Gastrocnemius medialis (tissue), 4 donors: ENCODE data around the gene FBLN7. TPM values are rescaled to one million over a fixed set of nuclear protein-coding genes. Genes with fewer than 3 reads are reported as not detected.

Experiments
- ATAC-seq, 2 donors: fragments of 150-250 bp; one replicate each; pipeline ENCODE4 v1.9.1; 2016
- DNase-seq, 2 donors: peaks; one replicate each; pipeline ENCODE4 v3.0.0-alpha.2; 2019
- H3K27ac ChIP-seq, 4 donors: fragments of 200-600 bp; sonication (generic); 1 replicate in 1 of 4; 2 replicates in 3 of 4; pipeline ENCODE4 v1.5.1; 2016 to 2018; ENCODE audit warnings: mild to moderate bottlenecking in 2 of 4, moderate library complexity in 1 of 4
- H3K27me3 ChIP-seq, 3 donors: fragments of 200-600 bp; sonication (generic) in 2 of 3; 1 replicate in 1 of 3; 2 replicates in 2 of 3; pipeline versions ENCODE4 v1.5.1 to v1.6.0; 2016 to 2019; ENCODE audit warnings: mild to moderate bottlenecking in 1 of 3, moderate library complexity in 1 of 3
- H3K36me3 ChIP-seq, 2 donors: fragments of 200-600 bp; sonication (generic) in 1 of 2; one replicate each; pipeline ENCODE4 v1.5.1; 2017 to 2018
- H3K4me1 ChIP-seq, 2 donors: fragments of 200-600 bp; sonication (generic) in 1 of 2; one replicate each; pipeline ENCODE4 v1.5.1; 2016 to 2017; ENCODE audit warnings: mild to moderate bottlenecking in 2 of 2
- H3K4me3 ChIP-seq, 4 donors: fragments of 200-600 bp; sonication (generic) in 3 of 4; 1 replicate in 1 of 4; 2 replicates in 3 of 4; pipeline ENCODE4 v1.5.1; 2016 to 2019; ENCODE audit warnings: mild to moderate bottlenecking in 2 of 4
- H3K9me3 ChIP-seq, 3 donors: fragments of 200-600 bp; sonication (generic) in 2 of 3; 1 replicate in 1 of 3; 2 replicates in 2 of 3; pipeline ENCODE4 v1.5.1; 2016 to 2019
- POLR2A ChIP-seq, 2 donors: fragments of 450-650 bp; IDR thresholded peaks; one replicate each; pipeline ENCODE4 v1.6.1; 2017; ENCODE audit warnings: antibody characterized with exemption in 2 of 2, mild to moderate bottlenecking in 2 of 2, moderate library complexity in 2 of 2
- in situ Hi-C, 4 donors: fragments of 200-750 bp; cut with MboI; loops; one replicate each; pipeline versions ENCODE4 v1.15.0 to v1.8.0; 2017; ENCODE audit warnings: low sequenced_read_pairs in 4 of 4
- intact Hi-C: fragments of 100-400 bp; cut with DNase I; formaldehyde crosslinking; loops from one replicate; pipeline ENCODE4 v1.15.1; 2023; ENCODE audit warnings: low total_unique reads
- total RNA-seq, 4 donors: library from RNA; depleted of rRNA; stranded (reverse); fragments of >200 nt; gene quantifications; one replicate each; pipeline versions ENCODE4 v1.1.0 to v1.2.3, GENCODE V29; 2016
- TF ChIP-seq, protein P1 (sequence below), 5 experiments: fragments of 450-650 bp in 3 of 5; fragments of 200-600 bp in 2 of 5; sonication (generic) in 2 of 5; IDR thresholded peaks in 4 of 5; conservative IDR thresholded peaks in 1 of 5; 1 replicate in 4 of 5; 2 replicates in 1 of 5; pipeline ENCODE4 v1.5.1; 2016 to 2019; ENCODE audit warnings: antibody characterized with exemption in 5 of 5, mild to moderate bottlenecking in 3 of 5, moderate library complexity in 3 of 5

FBLN7 gene
- total RNA-seq, 4 donors from 2014 or later, result 0.41 to 3.3 (median 0.54) TPM

DNA sequence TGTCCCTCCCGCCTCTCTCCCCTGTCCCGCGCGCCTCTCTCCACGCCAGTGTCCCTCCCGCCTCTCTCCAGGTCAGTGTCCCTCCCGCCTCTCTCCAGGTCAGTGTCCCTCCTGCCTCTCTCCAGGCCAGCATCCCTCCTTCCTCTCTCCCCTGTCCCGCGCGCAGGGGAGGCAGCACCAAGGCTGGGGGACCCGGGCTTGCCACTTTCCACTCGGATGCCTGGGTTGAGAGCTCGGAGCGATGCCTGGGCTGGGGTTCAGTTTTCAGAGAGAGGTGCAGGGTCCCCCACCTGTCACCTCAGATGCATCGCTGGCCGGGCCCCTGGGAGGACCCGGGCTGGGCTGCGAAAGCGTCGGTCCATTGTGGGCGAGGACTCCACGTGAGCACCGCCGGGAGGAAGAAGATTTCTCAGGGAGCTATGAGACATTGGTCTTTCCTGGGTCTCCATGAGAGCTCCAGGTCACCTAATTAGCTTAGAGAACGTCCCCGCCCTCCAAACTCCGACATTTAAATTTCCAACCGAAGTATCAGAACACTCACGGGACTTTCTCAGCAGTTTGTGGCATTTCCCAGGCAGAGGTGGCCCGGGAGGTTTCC is 2.1 kb downstream of the FBLN7 start:
- H3K4me3 ChIP-seq, result peak overlapping the region; percentile 19 to 50 (median 34)

DNA sequence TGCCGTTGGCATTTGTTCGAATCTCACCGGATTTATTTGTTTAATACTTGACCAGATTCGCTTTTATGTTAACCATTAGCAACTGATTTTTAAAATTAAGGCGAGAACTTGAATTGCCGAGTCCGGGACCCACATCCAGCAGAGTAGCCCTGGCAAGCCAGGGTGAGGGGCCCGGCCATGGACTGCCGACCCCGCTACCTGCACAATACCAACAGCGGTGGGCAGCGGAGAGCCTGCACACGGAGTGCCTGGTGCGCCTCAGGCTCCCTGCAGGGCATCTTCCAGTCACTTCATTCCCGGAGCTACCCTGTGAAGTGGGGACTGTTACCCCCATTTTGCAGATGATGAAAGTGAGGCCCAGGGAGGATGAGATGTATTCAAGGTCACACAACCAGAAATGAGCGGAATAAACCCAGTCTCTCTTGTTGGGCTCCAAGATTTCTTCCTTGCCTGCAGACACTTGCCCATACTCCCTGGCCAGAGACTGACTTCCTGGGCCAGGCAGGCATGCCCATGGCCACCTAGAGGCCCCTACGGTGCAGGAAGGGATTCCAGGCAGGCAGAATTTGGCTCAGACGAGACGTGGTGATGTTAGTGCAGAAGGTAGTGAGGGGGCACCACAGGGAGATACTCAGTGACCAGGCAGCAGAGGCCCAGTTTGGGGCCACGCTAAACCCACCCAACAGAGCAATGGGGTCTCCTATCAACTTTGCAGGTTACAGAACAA is 2.9 kb downstream of the FBLN7 start:
- Histone ChIP-seq H3K27ac (peak overlapping the region in 1 of 4 donors; percentile 71), H3K4me3 (no peak overlapping the region), H3K4me1 (peaks cover 0 to 4% of the 10 kb centered on the region in 2 donors), H3K27me3 (peaks cover 0 to 16% (median 0%) of the 10 kb centered on the region in 3 donors), H3K9me3 (no peaks in the 10 kb centered on the region), H3K36me3 (no peaks in the 10 kb centered on the region)
- ATAC-seq (no peak), DNase-seq (no peak)
- intact Hi-C loops (no loop called here), in situ Hi-C loops (no loop called here)
- TF ChIP-seq, protein P1, sequence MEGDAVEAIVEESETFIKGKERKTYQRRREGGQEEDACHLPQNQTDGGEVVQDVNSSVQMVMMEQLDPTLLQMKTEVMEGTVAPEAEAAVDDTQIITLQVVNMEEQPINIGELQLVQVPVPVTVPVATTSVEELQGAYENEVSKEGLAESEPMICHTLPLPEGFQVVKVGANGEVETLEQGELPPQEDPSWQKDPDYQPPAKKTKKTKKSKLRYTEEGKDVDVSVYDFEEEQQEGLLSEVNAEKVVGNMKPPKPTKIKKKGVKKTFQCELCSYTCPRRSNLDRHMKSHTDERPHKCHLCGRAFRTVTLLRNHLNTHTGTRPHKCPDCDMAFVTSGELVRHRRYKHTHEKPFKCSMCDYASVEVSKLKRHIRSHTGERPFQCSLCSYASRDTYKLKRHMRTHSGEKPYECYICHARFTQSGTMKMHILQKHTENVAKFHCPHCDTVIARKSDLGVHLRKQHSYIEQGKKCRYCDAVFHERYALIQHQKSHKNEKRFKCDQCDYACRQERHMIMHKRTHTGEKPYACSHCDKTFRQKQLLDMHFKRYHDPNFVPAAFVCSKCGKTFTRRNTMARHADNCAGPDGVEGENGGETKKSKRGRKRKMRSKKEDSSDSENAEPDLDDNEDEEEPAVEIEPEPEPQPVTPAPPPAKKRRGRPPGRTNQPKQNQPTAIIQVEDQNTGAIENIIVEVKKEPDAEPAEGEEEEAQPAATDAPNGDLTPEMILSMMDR (IDR thresholded peaks at IDR 0.05 in 4 of 5, conservative IDR thresholded peaks at IDR 0.05 in 1 of 5), result no peak
- no peak for TF ChIP-seq POLR2A (IDR thresholded peaks at IDR 0.05)

More for the DNA sequence above, 2.1 kb downstream of the FBLN7 start:
- Histone ChIP-seq H3K9me3 (no peaks in the 10 kb centered on the region), H3K4me1 (peaks cover 0 to 4% of the 10 kb centered on the region in 2 donors), H3K27ac (peak overlapping the region in 3 of 4 donors; percentile 37 to 71 (median 56)), H3K27me3 (peaks cover 0 to 16% (median 0%) of the 10 kb centered on the region in 3 donors), H3K36me3 (no peaks in the 10 kb centered on the region)
- ATAC-seq (no peak), DNase-seq (no peak)
- intact Hi-C loops (no loop called here), in situ Hi-C loops (no loop called here)
- TF ChIP-seq POLR2A (IDR thresholded peaks at IDR 0.05), result no peak
- TF ChIP-seq, protein P1 (IDR thresholded peaks at IDR 0.05 in 4 of 5, conservative IDR thresholded peaks at IDR 0.05 in 1 of 5), result no peak

- Histone ChIP-seq H3K27me3 (peaks cover 0 to 14% (median 0%) of the 10 kb centered on the region in 3 donors), H3K4me1 (peaks cover 0 to 4% of the 10 kb centered on the region in 2 donors), H3K27ac (no peak overlapping the region), H3K4me3 (no peak overlapping the region), H3K9me3 (no peaks in the 10 kb centered on the region), H3K36me3 (no peaks in the 10 kb centered on the region)
- ATAC-seq (no peak), DNase-seq (no peak)
- no peak for TF ChIP-seq POLR2A (IDR thresholded peaks at IDR 0.05)
- TF ChIP-seq, protein P1 (IDR thresholded peaks at IDR 0.05 in 4 of 5, conservative IDR thresholded peaks at IDR 0.05 in 1 of 5), result no peak
- in situ Hi-C loops (no loop called here), intact Hi-C loops (no loop called here)
Measured at GRCh38 chr2:112141626-112142007, 3.4 kb downstream of the FBLN7 start.

DNA sequence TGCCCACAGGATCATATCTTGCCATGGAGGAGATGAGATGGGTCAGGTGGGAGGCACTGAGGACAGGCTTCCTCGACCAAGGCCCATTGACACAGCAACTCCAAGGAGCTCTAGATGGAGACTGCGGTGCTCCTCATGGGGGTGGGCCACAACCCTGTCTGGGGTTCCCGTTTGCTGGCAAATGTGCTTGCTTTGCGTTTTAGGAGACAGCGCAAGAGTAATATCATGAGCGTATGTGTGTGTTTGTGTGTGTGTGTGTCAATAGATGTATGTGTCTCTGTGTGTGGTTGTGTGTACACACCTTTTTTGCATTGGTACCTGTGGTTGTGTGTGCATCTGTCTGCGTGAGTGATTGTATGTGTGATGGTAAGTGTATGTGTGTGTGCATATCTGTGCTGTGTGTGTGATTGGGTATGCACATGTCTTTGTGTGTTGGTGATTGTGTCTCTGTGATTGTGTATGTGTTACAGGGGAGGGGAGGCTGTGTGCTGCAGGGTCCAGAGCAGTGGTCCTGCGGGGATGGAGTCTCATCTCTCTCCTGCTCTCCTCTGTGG is 4.4 kb downstream of the FBLN7 start:
- peaks cover 0 to 4% of the 10 kb centered on the region in 2 donors for H3K4me1 ChIP-seq
- no peaks in the 10 kb centered on the region for H3K9me3 ChIP-seq
- no peak overlapping the region for H3K4me3 ChIP-seq
- TF ChIP-seq, protein P1 (IDR thresholded peaks at IDR 0.05 in 4 of 5, conservative IDR thresholded peaks at IDR 0.05 in 1 of 5), result no peak
- no peak for TF ChIP-seq POLR2A (IDR thresholded peaks at IDR 0.05)
- H3K27ac ChIP-seq, result no peak overlapping the region
- no peaks in the 10 kb centered on the region for H3K36me3 ChIP-seq
- intact Hi-C loops, result no loop called here
- no peak for DNase-seq
- peaks cover 0 to 6% (median 0%) of the 10 kb centered on the region in 3 donors for H3K27me3 ChIP-seq
- in situ Hi-C loops, result no loop called here
- ATAC-seq, result no peak
